ENCODE measurements around the gene EFR3B. TPM values are rescaled to one million over a fixed set of nuclear protein-coding genes. Genes with fewer than 3 reads are reported as not detected.

EFR3B gene
- total and polyA plus RNA-seq, 4 donors = 0.68 to 6.1 (median 3.6) TPM

- H3K9ac ChIP-seq (ENCODE audit: insufficient read depth in 1 of 2, low read length in 2 of 2) = no peak overlapping the region
- no peaks in the 10 kb centered on the region for H3K27me3 ChIP-seq (ENCODE audit: control insufficient read depth in 3 of 3, insufficient read depth in 3 of 3, low read length in 2 of 3)
- TF ChIP-seq CTCF (IDR thresholded peaks at IDR 0.05; ENCODE audit: control extremely low read depth, extremely low read depth) = no peak
- peaks cover 0 to 3% (median 0%) of the 10 kb centered on the region in 5 donors for H3K4me1 ChIP-seq (ENCODE audit: control insufficient read depth in 5 of 5, insufficient read depth in 5 of 5, low read length in 5 of 5)
- no peak overlapping the region for H3K4me3 ChIP-seq
- WGBS, 2 donors = 50 to 68% methylated on average over 9 of the region's 9 CpGs
- no peaks in the 10 kb centered on the region for H3K36me3 ChIP-seq (ENCODE audit: control insufficient read depth in 4 of 4, insufficient read depth in 4 of 4, low read length in 4 of 4)
- H3K27ac ChIP-seq (ENCODE audit: low read depth in 1 of 2, low read length in 1 of 2) = no peak overlapping the region
- no peaks in the 10 kb centered on the region for H3K9me3 ChIP-seq (ENCODE audit: control insufficient read depth in 4 of 4, insufficient read depth in 3 of 4, low read length in 3 of 4)
- DNase-seq = peak in 1 of 3 donors; percentile 33
- no peak for ATAC-seq (ENCODE audit: insufficient read depth, low FRiP score)
Measured at GRCh38 chr2:25056098-25056821, 14.4 kb downstream of the EFR3B start.

DNA sequence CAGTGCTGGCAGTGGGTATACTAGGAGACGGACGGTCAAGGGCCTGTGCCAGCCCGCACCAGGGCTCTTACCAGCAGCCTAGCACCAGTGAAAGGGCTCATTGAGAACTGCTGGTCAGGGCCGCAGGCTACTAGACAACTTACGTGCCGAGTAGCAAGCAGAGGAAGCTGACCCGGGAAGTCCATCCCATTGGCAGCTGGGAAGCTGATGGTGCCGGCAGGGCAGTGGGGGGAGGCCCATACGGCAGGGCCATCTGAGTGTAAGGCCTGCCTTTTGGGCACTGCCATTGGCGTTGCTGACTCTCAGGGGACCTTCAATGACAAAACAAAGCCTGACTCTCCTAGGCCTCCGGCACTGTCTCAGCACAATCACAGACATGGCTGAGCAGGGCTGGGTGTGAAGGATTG, 20.6 kb downstream of the EFR3B start:
- Histone ChIP-seq H3K27me3 (ENCODE audit: control insufficient read depth in 3 of 3, insufficient read depth in 3 of 3, low read length in 2 of 3) (no peaks in the 10 kb centered on the region), H3K4me1 (ENCODE audit: control insufficient read depth in 5 of 5, insufficient read depth in 5 of 5, low read length in 5 of 5) (peaks cover 0 to 6% (median 0%) of the 10 kb centered on the region in 5 donors), H3K36me3 (ENCODE audit: control insufficient read depth in 4 of 4, insufficient read depth in 4 of 4, low read length in 4 of 4) (no peaks in the 10 kb centered on the region), H3K4me3 (no peak overlapping the region), H3K9me3 (ENCODE audit: control insufficient read depth in 4 of 4, insufficient read depth in 3 of 4, low read length in 3 of 4) (peaks cover 0 to 4% (median 1%) of the 10 kb centered on the region in 4 donors), H3K27ac (ENCODE audit: low read depth in 1 of 2, low read length in 1 of 2) (no peak overlapping the region), H3K9ac (ENCODE audit: insufficient read depth in 1 of 2, low read length in 2 of 2) (no peak overlapping the region)
- no peak for DNase-seq
- TF ChIP-seq CTCF (IDR thresholded peaks at IDR 0.05; ENCODE audit: control extremely low read depth, extremely low read depth) = no peak
- ATAC-seq (ENCODE audit: insufficient read depth, low FRiP score) = no peak
- 88 to 95% methylated on average over 11 of the region's 11 CpGs for WGBS, 2 donors

DNA sequence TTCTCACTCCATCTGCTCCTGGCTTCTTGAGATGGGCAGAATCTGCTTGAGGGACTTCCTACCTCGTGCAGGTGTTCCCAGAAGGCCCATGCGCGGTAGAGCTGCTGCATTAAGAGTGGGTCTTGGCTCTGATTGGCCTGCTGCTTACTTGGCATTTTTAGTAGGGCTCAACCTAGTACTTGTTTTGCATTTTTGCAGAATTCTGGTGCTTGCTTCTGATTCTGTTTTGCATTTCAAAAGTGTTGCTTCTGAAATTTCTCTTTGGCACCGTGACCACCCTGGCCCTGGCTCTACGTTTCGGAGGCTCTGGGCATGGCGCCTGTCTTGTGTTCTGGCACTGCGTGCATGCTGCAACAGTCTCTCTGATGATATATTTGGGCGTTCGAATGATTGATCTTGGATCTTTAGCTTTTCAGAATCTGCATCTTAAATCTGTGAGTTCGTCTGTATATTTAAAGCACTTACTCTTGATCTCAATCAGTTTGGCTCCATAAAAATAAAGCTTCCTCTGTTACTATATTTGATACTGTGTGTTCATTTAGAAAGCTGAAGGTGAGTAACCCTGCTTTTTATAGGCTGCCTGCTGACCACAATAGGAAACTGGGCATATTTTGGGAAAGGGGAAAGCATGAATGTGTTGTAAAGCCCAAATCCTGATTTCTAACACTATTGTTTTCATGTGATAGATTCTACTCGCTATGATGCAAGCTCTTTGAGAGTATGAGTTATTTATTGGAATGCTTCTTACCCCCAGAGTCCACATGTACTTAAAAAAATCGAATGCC, 22.2 kb downstream of the EFR3B start:
- no peaks in the 10 kb centered on the region for H3K36me3 ChIP-seq (ENCODE audit: control insufficient read depth in 4 of 4, insufficient read depth in 4 of 4, low read length in 4 of 4)
- ATAC-seq (ENCODE audit: insufficient read depth, low FRiP score) (no peak), DNase-seq (no peak)
- H3K27ac ChIP-seq (ENCODE audit: low read depth in 1 of 2, low read length in 1 of 2) = no peak overlapping the region
- H3K9ac ChIP-seq (ENCODE audit: insufficient read depth in 1 of 2, low read length in 2 of 2) = no peak overlapping the region
- H3K9me3 ChIP-seq (ENCODE audit: control insufficient read depth in 4 of 4, insufficient read depth in 3 of 4, low read length in 3 of 4) = peaks cover 0 to 4% (median 1%) of the 10 kb centered on the region in 4 donors
- no peaks in the 10 kb centered on the region for H3K27me3 ChIP-seq (ENCODE audit: control insufficient read depth in 3 of 3, insufficient read depth in 3 of 3, low read length in 2 of 3)
- no peak for TF ChIP-seq CTCF (IDR thresholded peaks at IDR 0.05; ENCODE audit: control extremely low read depth, extremely low read depth)
- H3K4me1 ChIP-seq (ENCODE audit: control insufficient read depth in 5 of 5, insufficient read depth in 5 of 5, low read length in 5 of 5) = peaks cover 0 to 6% (median 0%) of the 10 kb centered on the region in 5 donors
- H3K4me3 ChIP-seq = no peak overlapping the region
- WGBS, 2 donors = 79 to 87% methylated on average over 13 of the region's 13 CpGs
